IMR-90 (cell line): Measurements from ENCODE around the gene AMPD2. TPM values are rescaled to one million over a fixed set of nuclear protein-coding genes. Genes with fewer than 3 reads are reported as not detected.

Experiments
- ATAC-seq: fragments of 200-7000 bp; cut with Tn5 transposase; 2 replicates; pipeline ENCODE4 v1.9.1; 2020; ENCODE audit warnings: low read depth, mild to moderate bottlenecking, moderate library complexity
- BruUV-seq: library from RNA; stranded (reverse); fragments of 400-500 nt; replicated peaks from 2 replicates; lab custom pipeline; 2021; lab: Mats Ljungman, UMichigan
- CTCF ChIA-PET: fragments of 300-600 bp; formaldehyde crosslinking; extraction: SDS; loops from one replicate; lab custom pipeline; 2021; ENCODE audit warnings: antibody characterized with exemption; lab: Yijun Ruan, JAX
- POLR2A ChIA-PET: fragments of 300-600 bp; sonication (Branson Sonifier 250); formaldehyde crosslinking; loops from one replicate; lab custom pipeline; 2022; ENCODE audit warnings: antibody characterized with exemption; ENCODE audit not compliant: unreplicated experiment; lab: Charles Lee
- DNase-seq: peaks from one replicate; pipeline ENCODE4 v3.0.0; 2013
- H2AFZ ChIP-seq: replicated peaks from 2 replicates; pipeline ENCODE3; 2013; ENCODE audit warnings: low read length, mild to moderate bottlenecking; ENCODE audit not compliant: poor library complexity
- H2AK5ac ChIP-seq: 2 replicates; pipeline ENCODE4 v1.6.1; 2013; ENCODE audit warnings: low read depth, low read length, inconsistent platforms
- H2AK9ac ChIP-seq: replicated peaks from 2 replicates; pipeline ENCODE3; 2013; ENCODE audit warnings: mild to moderate bottlenecking, low read depth, low read length, moderate library complexity; ENCODE audit not compliant: poor library complexity
- H2BK120ac ChIP-seq: 2 replicates; pipeline ENCODE4 v1.6.1; 2013; ENCODE audit warnings: low read depth, low read length, inconsistent platforms
- H2BK15ac ChIP-seq: 3 replicates; pipeline ENCODE4 v1.6.1; 2013; ENCODE audit warnings: low read depth, low read length, inconsistent platforms
- H2BK20ac ChIP-seq: 2 replicates; pipeline ENCODE4 v1.6.1; 2013; ENCODE audit warnings: low read depth, mild to moderate bottlenecking, inconsistent platforms, low read length, moderate library complexity
- H2BK5ac ChIP-seq: 2 replicates; pipeline ENCODE4 v1.6.1; 2013; ENCODE audit warnings: mild to moderate bottlenecking, low read depth, low read length, inconsistent platforms; ENCODE audit not compliant: poor library complexity, severe bottlenecking
- H3K14ac ChIP-seq: replicated peaks from 2 replicates; pipeline ENCODE4 v1.6.1; 2013; ENCODE audit warnings: low read depth, low read length, inconsistent platforms
- H3K18ac ChIP-seq: 2 replicates; pipeline ENCODE4 v1.6.1; 2013; ENCODE audit warnings: low read depth, low read length, control low read depth
- H3K23ac ChIP-seq: 2 replicates; pipeline ENCODE4 v1.6.1; 2013; ENCODE audit warnings: low read depth, low read length, inconsistent platforms
- H3K27ac ChIP-seq: 2 replicates; pipeline ENCODE4 v1.5.1; 2013; ENCODE audit warnings: mild to moderate bottlenecking, control low read depth, low read length; ENCODE audit not compliant: insufficient read depth
- H3K27me3 ChIP-seq: 2 replicates; pipeline ENCODE4 v1.6.1; 2013; ENCODE audit warnings: low read length; ENCODE audit not compliant: control insufficient read depth, insufficient read depth
- H3K36me3 ChIP-seq: 2 replicates; pipeline ENCODE4 v1.6.1; 2013; ENCODE audit warnings: low read length, mixed read lengths; ENCODE audit not compliant: control insufficient read depth, insufficient read depth
- H3K4ac ChIP-seq: 2 replicates; pipeline ENCODE4 v1.6.1; 2013; ENCODE audit warnings: low read depth, low read length, inconsistent platforms
- H3K4me1 ChIP-seq: 2 replicates; pipeline ENCODE4 v1.6.1; 2013; ENCODE audit warnings: low read length, mixed read lengths; ENCODE audit not compliant: control insufficient read depth, insufficient read depth
- H3K4me2 ChIP-seq: 2 replicates; pipeline ENCODE4 v1.6.1; 2013; ENCODE audit warnings: low read depth, mild to moderate bottlenecking, control low read depth, low read length, moderate library complexity
- H3K4me3 ChIP-seq: 2 replicates; pipeline ENCODE4 v1.5.1; 2013; ENCODE audit warnings: low read depth, mild to moderate bottlenecking, control low read depth, low read length, moderate library complexity; ENCODE audit not compliant: insufficient read depth
- H3K56ac ChIP-seq: 2 replicates; pipeline ENCODE4 v1.6.1; 2013; ENCODE audit warnings: low read length, inconsistent platforms; ENCODE audit not compliant: insufficient read depth; ENCODE audit errors: extremely low read depth
- H3K79me1 ChIP-seq, 2 experiments: 2 replicates each; pipeline ENCODE4 v1.6.1; 2013; ENCODE audit warnings: low read length in 2 of 2, inconsistent platforms in 1 of 2, low read depth in 1 of 2
- H3K9ac ChIP-seq: 2 replicates; pipeline ENCODE4 v1.6.1; 2013; ENCODE audit warnings: low read depth, low read length, control low read depth
- H3K9me1 ChIP-seq: 2 replicates; pipeline ENCODE4 v1.6.1; 2013; ENCODE audit warnings: low read length, inconsistent platforms; ENCODE audit not compliant: insufficient read depth
- H3K9me3 ChIP-seq: 2 replicates; pipeline ENCODE4 v1.6.1; 2013; ENCODE audit warnings: low read length; ENCODE audit not compliant: control insufficient read depth, insufficient read depth
- H4K20me1 ChIP-seq: 2 replicates; pipeline ENCODE4 v1.6.1; 2013; ENCODE audit warnings: low read length, inconsistent platforms; ENCODE audit not compliant: insufficient read depth
- H4K5ac ChIP-seq: 2 replicates; pipeline ENCODE4 v1.6.1; 2013; ENCODE audit warnings: mild to moderate bottlenecking, low read depth, low read length, control low read depth
- H4K8ac ChIP-seq, 2 experiments: 2 replicates each; pipeline ENCODE4 v1.6.1; 2013; ENCODE audit warnings: low read depth in 2 of 2, low read length in 2 of 2, control low read depth in 1 of 2, inconsistent platforms in 1 of 2
- H4K91ac ChIP-seq: 2 replicates; pipeline ENCODE4 v1.6.1; 2013; ENCODE audit warnings: low read depth, low read length, inconsistent platforms; ENCODE audit not compliant: insufficient read depth
- MXI1 ChIP-seq: IDR thresholded peaks from 2 replicates; pipeline ENCODE4 v1.6.1; 2012; ENCODE audit warnings: low read depth, mild to moderate bottlenecking, low read length, moderate library complexity, borderline replicate concordance
- POLR2A ChIP-seq: IDR thresholded peaks from 2 replicates; pipeline ENCODE4 v1.6.1; 2012; ENCODE audit warnings: mild to moderate bottlenecking, low read depth, low read length
- RCOR1 ChIP-seq: IDR thresholded peaks from 2 replicates; pipeline ENCODE4 v1.6.1; 2012; ENCODE audit warnings: mild to moderate bottlenecking, low read length, improper control_type of control experiment; ENCODE audit not compliant: insufficient replicate concordance
- WGBS, 2 experiments: methylation state at CpG; one replicate each; pipeline versions ENCODE4 v1.1.5 to v1.1.7; 2013; ENCODE audit warnings: missing lambda C conversion rate in 2 of 2; ENCODE audit not compliant: insufficient read length in 1 of 2; ENCODE audit errors: extremely low coverage in 2 of 2; 5-methylcytosine and 5-hydroxymethylcytosine counted together
- dilution Hi-C: fragments of 300-500 bp; cut with HindIII; formaldehyde crosslinking; loops from one replicate; pipeline ENCODE4 v1.14.3; 2018; ENCODE audit warnings: low sequenced_read_pairs; ENCODE audit not compliant: unreplicated experiment
- in situ Hi-C: fragments of 300-500 bp; cut with MboI; formaldehyde crosslinking; loops from 3 replicates; pipeline ENCODE4 v1.14.3; 2019; ENCODE audit warnings: low sequenced_read_pairs, inconsistent platforms, mixed read lengths
- intact Hi-C: fragments of 100-400 bp; cut with micrococcal nuclease; formaldehyde crosslinking; loops from 2 replicates; pipeline ENCODE4 v1.10.0; 2022
- polyA plus RNA-seq, 3 experiments: library from polyadenylated mRNA; depleted of rRNA; stranded (reverse); fragments of >200 nt; gene quantifications; 2 replicates each; pipeline ENCODE4 v1.2.3, GENCODE V29; 2012; ENCODE audit warnings: low replicate concordance in 1 of 3
- total RNA-seq: library from RNA; depleted of rRNA; stranded (reverse); fragments of >200 nt; gene quantifications from 2 replicates; pipeline ENCODE4 v1.2.3, GENCODE V29; 2012
- TF ChIP-seq, protein P1 (sequence below): conservative IDR thresholded peaks from 2 replicates; pipeline ENCODE4 v1.5.1; 2012; ENCODE audit warnings: mild to moderate bottlenecking, low read depth, low read length, improper control_type of control experiment

The AMPD2 gene
- total and polyA plus RNA-seq, 2 of the 4 experiments (the other 2 are of a cell fraction), result 61.5 to 103 TPM

DNA sequence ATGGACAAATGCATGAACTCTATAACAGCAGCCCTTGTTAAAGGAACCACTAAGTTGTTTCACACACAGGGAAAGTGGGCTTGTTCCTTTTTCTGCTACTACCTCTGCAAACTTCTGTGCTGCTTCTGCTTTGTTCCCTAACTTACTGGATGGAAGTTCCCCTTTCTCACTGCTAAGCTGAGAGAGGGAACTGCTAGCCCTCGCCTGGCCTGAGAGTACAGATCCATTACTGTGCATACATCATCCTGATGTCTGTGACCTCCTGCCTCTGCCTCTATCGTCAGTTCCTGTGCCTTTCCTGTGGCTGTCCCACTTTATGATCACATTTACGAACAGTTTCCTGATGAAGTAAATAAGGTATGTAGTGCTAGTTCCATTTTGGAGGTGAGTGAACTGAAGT, 3.8 kb upstream of the AMPD2 start:
- Histone ChIP-seq H3K9me1 (peaks cover 50% of the 10 kb centered on the region), H2AK5ac (peak overlapping the region; percentile 76), H4K20me1 (0 out of 2 replicates have a peak, but pooled peaks cover under 1% of the 10 kb centered on the region), H3K14ac (peak overlapping the region; percentile 85), H2BK120ac (peak overlapping the region; percentile 81), H3K27ac (no peak overlapping the region), H3K36me3 (no peaks in the 10 kb centered on the region), H3K4ac (peak overlapping the region; percentile 88; the same call in 1 of the 2 replicates), H4K5ac (0 out of 2 replicates have a peak overlapping the region, but pooled peaks have one; percentile 1), H3K56ac (no peak overlapping the region), H3K18ac (peak overlapping the region; percentile 22; the same call in 1 of the 2 replicates), H2BK15ac (peak overlapping the region; percentile 80; the same call in 2 of the 3 replicates), H3K79me1 (peaks cover 16 to 65% of the 10 kb centered on the region in 2 experiments; a peak in 3 of 4 replicates), H3K4me2 (no peak overlapping the region), H2BK20ac (0 out of 2 replicates have a peak overlapping the region, but pooled peaks have one; percentile 83), H4K8ac (peak overlapping the region; percentile 63 to 86; a peak in 3 of 4 replicates), H2AFZ (peak overlapping the region; percentile 11), H2BK5ac (peak overlapping the region; percentile 90), H3K27me3 (no peaks in the 10 kb centered on the region), H3K23ac (peak overlapping the region; percentile 55; the same call in 1 of the 2 replicates), H4K91ac (peak overlapping the region; percentile 58), H2AK9ac (no peak overlapping the region), H3K9ac (no peak overlapping the region; the same call in 1 of the 2 replicates), H3K4me3 (no peak overlapping the region), H3K9me3 (no peaks in the 10 kb centered on the region), H3K4me1 (peaks cover 29% of the 10 kb centered on the region)
- POLR2A ChIA-PET, result no interaction called here
- in situ Hi-C loops (no loop called here), dilution Hi-C loops (no loop called here), intact Hi-C loops (no loop called here)
- ATAC-seq (no peak), DNase-seq (peak; percentile 46)
- TF ChIP-seq POLR2A (no peak), MXI1 (no peak), RCOR1 (no peak)
- TF ChIP-seq, protein P1, sequence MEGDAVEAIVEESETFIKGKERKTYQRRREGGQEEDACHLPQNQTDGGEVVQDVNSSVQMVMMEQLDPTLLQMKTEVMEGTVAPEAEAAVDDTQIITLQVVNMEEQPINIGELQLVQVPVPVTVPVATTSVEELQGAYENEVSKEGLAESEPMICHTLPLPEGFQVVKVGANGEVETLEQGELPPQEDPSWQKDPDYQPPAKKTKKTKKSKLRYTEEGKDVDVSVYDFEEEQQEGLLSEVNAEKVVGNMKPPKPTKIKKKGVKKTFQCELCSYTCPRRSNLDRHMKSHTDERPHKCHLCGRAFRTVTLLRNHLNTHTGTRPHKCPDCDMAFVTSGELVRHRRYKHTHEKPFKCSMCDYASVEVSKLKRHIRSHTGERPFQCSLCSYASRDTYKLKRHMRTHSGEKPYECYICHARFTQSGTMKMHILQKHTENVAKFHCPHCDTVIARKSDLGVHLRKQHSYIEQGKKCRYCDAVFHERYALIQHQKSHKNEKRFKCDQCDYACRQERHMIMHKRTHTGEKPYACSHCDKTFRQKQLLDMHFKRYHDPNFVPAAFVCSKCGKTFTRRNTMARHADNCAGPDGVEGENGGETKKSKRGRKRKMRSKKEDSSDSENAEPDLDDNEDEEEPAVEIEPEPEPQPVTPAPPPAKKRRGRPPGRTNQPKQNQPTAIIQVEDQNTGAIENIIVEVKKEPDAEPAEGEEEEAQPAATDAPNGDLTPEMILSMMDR, result no peak
- no CpG with 5 or more reads among the region's 3 CpGs for WGBS, 2 experiments
- no TSS peak for BruUV-seq
- CTCF ChIA-PET, result no interaction called here
